ENCODE measurements around the gene ITGB2.

ITGB2 gene

GRCh38 chr21:44848821-44849521 lies 71.7 kb downstream of the ITGB2 start:
- Histone ChIP-seq H3K9me3 (ENCODE audit: low read length) (no peaks in the 10 kb centered on the region), H3K27ac (ENCODE audit: low read depth, low read length, poor library complexity, severe bottlenecking) (no peak overlapping the region), H2AFZ (ENCODE audit: low read length) (no peak overlapping the region), H3K4me3 (ENCODE audit: low read depth, low read length, poor library complexity, severe bottlenecking) (no peak overlapping the region), H4K20me1 (ENCODE audit: insufficient read depth, low read length) (no peaks in the 10 kb centered on the region), H3F3A (ENCODE audit: insufficient read depth, low read length) (no peaks in the 10 kb centered on the region), H3K4me1 (ENCODE audit: insufficient read depth, low read length, severe bottlenecking) (peaks cover 12% of the 10 kb centered on the region), H3K4me2 (ENCODE audit: low read length) (no peak overlapping the region), H3K79me2 (ENCODE audit: insufficient read depth, low read length) (no peaks in the 10 kb centered on the region), H3K36me3 (ENCODE audit: insufficient read depth, low read length) (peaks cover 32% of the 10 kb centered on the region), H3K9ac (ENCODE audit: low read length) (no peak overlapping the region), H3K27me3 (ENCODE audit: insufficient read depth, low read length) (no peaks in the 10 kb centered on the region; the same call in 1 of the 2 replicates), H3K9me2 (ENCODE audit: low read depth, low read length) (no peaks in the 10 kb centered on the region)
- TF ChIP-seq CTCF (IDR thresholded peaks at IDR 0.05; ENCODE audit: low read length) (no peak), EZH2 (IDR thresholded peaks at IDR 0.05; ENCODE audit: borderline replicate concordance, low read length) (no peak)

DNA sequence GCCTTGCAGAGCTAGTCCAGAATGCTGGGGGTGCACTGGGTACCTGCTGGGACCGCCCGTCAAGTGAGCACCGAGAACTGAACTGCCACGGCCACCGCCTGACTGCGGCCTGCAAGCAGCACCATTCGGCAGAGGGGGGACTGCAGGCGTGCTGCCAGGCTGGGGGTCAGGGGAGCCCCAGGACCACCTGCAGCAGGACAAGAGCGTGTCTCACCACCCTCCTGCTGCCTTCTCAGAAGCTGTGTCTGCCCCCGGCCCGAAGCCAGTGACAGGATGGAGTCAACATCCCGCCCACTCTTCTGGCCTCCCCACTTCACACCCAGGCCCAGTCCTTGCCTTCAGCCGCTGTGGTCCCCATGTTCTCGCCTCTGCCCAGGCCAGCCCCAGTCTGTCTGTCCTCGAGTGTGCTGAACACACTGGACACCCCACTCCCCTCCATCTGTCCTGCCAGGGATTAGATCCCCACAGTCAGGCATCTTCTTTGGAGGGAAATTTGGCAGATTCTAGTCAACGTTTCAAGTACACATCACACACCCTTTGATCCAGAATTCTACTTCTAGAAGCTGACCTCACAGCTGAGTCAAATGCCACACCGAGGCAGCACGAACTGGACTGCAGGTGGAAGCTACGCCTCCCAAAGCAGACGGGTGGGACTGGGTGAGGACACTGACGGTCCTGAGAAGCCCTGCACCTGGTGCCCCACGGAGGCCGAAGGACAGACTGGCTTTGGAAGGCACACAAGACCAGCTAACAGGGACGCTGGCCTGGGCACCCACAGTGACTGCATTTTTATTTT lies 73.2 kb downstream of the ITGB2 start:
- no peak overlapping the region for H3K4me3 ChIP-seq (ENCODE audit: low read depth, low read length, poor library complexity, severe bottlenecking)
- no peaks in the 10 kb centered on the region for H4K20me1 ChIP-seq (ENCODE audit: insufficient read depth, low read length)
- peaks cover 27% of the 10 kb centered on the region for H3K36me3 ChIP-seq (ENCODE audit: insufficient read depth, low read length)
- no peaks in the 10 kb centered on the region; the same call in 1 of the 2 replicates for H3K27me3 ChIP-seq (ENCODE audit: insufficient read depth, low read length)
- H3K4me1 ChIP-seq (ENCODE audit: insufficient read depth, low read length, severe bottlenecking), result peaks cover 12% of the 10 kb centered on the region
- H3K4me2 ChIP-seq (ENCODE audit: low read length), result no peak overlapping the region
- no peak for TF ChIP-seq CTCF (IDR thresholded peaks at IDR 0.05; ENCODE audit: low read length)
- no peak for TF ChIP-seq EZH2 (IDR thresholded peaks at IDR 0.05; ENCODE audit: borderline replicate concordance, low read length)
- H3K79me2 ChIP-seq (ENCODE audit: insufficient read depth, low read length), result no peaks in the 10 kb centered on the region
- H3K9me3 ChIP-seq (ENCODE audit: low read length), result no peaks in the 10 kb centered on the region
- no peaks in the 10 kb centered on the region for H3K9me2 ChIP-seq (ENCODE audit: low read depth, low read length)
- no peak overlapping the region for H3K27ac ChIP-seq (ENCODE audit: low read depth, low read length, poor library complexity, severe bottlenecking)
- no peak overlapping the region for H2AFZ ChIP-seq (ENCODE audit: low read length)
- no peak overlapping the region for H3K9ac ChIP-seq (ENCODE audit: low read length)
- no peaks in the 10 kb centered on the region for H3F3A ChIP-seq (ENCODE audit: insufficient read depth, low read length)

DNA sequence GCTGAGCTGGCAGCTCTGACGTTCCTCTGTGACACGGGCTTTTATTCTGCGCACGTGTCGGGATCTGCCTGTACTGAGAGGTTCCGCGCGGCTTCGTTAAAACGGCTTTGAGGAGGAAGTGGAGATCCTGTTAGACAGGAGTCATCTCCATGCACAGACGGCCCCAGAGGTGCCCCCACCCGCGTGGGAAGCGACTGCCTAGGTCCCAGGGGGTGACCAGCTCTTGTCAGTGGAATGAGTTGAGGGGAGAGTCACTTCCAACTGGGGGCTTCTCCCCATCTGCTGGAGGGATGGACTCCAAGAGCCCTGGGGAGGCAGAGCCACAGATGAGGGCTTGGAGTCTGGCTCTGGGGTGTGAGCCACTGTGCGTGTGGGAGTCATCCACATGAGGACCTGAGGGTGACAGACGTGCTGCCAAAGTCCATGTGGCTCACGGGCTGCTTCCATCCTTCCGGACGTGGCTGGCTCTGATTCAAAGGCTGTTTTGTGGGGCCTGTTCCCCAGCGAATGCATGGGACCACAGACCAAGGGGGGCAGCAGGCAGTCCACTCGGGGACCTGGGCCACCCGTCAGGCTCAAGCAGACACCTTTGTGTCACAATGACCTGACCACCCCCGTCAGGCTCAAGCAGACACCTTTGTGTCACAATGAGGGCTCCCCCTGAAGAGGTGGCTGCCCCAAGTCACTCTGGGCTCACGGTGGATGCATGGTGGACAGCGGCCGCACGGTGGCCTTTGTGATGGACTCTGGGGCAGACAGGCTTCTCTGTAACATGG lies 74.0 kb downstream of the ITGB2 start:
- TF ChIP-seq CTCF (IDR thresholded peaks at IDR 0.05; ENCODE audit: low read length) (no peak), EZH2 (IDR thresholded peaks at IDR 0.05; ENCODE audit: borderline replicate concordance, low read length) (no peak)
- H3K4me3 ChIP-seq (ENCODE audit: low read depth, low read length, poor library complexity, severe bottlenecking), result no peak overlapping the region
- H3K9me2 ChIP-seq (ENCODE audit: low read depth, low read length), result no peaks in the 10 kb centered on the region
- peaks cover 12% of the 10 kb centered on the region for H3K4me1 ChIP-seq (ENCODE audit: insufficient read depth, low read length, severe bottlenecking)
- no peak overlapping the region for H3K27ac ChIP-seq (ENCODE audit: low read depth, low read length, poor library complexity, severe bottlenecking)
- H3K9ac ChIP-seq (ENCODE audit: low read length), result no peak overlapping the region
- no peak overlapping the region for H2AFZ ChIP-seq (ENCODE audit: low read length)
- peaks cover 3% of the 10 kb centered on the region; the same call in 1 of the 2 replicates for H3K27me3 ChIP-seq (ENCODE audit: insufficient read depth, low read length)
- no peaks in the 10 kb centered on the region for H3K79me2 ChIP-seq (ENCODE audit: insufficient read depth, low read length)
- H3K36me3 ChIP-seq (ENCODE audit: insufficient read depth, low read length), result peaks cover 26% of the 10 kb centered on the region
- peak overlapping the region; percentile 51; the same call in 1 of the 2 replicates for H3K4me2 ChIP-seq (ENCODE audit: low read length)
- no peaks in the 10 kb centered on the region for H3F3A ChIP-seq (ENCODE audit: insufficient read depth, low read length)
- no peaks in the 10 kb centered on the region for H4K20me1 ChIP-seq (ENCODE audit: insufficient read depth, low read length)
- no peaks in the 10 kb centered on the region for H3K9me3 ChIP-seq (ENCODE audit: low read length)

All from OCI-LY1 (cell line).